ENCODE results near the gene CTSZ.

DNA sequence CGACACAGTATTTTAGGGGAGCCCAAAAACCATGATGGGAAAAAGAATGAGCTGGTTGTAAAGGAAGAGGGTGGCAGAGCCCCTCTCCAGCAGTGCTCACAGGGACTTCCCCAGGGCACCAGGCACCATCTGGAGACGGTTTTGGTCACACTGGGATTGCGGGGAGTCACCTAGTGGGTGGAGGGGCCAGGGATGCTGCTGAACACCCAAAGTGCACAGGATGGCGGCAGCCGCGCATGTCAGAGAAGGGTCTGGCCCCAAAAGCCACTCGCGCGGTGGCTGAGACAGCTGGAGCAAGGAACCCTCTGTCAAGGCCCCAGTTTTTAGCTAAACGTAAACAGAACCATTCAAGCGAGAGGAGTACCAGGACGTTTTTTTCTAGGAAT is 10.8 kb downstream of the CTSZ start:
- TF ChIP-seq, protein P1, sequence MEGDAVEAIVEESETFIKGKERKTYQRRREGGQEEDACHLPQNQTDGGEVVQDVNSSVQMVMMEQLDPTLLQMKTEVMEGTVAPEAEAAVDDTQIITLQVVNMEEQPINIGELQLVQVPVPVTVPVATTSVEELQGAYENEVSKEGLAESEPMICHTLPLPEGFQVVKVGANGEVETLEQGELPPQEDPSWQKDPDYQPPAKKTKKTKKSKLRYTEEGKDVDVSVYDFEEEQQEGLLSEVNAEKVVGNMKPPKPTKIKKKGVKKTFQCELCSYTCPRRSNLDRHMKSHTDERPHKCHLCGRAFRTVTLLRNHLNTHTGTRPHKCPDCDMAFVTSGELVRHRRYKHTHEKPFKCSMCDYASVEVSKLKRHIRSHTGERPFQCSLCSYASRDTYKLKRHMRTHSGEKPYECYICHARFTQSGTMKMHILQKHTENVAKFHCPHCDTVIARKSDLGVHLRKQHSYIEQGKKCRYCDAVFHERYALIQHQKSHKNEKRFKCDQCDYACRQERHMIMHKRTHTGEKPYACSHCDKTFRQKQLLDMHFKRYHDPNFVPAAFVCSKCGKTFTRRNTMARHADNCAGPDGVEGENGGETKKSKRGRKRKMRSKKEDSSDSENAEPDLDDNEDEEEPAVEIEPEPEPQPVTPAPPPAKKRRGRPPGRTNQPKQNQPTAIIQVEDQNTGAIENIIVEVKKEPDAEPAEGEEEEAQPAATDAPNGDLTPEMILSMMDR (IDR thresholded peaks at IDR 0.05 in 4 of 5, conservative IDR thresholded peaks at IDR 0.05 in 1 of 5) = no peak
- TF ChIP-seq POLR2A (IDR thresholded peaks at IDR 0.05) = no peak

All from gastrocnemius medialis (tissue), 4 donors.